Inferior parietal cortex (tissue), 1 donor: ENCODE measurements around the gene WNK1.
A peak's percentile ranks its signal among the peaks of the same experiment; 100 is the strongest.
"Not testable (repeated sequence)": the region's sequence is repeated elsewhere in the genome, so short reads cannot be mapped to it uniquely, and the experiment has no call there.

ENCODE experiments used
- DNase-seq: peaks from one replicate; pipeline ENCODE4 v3.0.0-alpha.2; 2016; ENCODE audit errors: extremely low spot score

The WNK1 gene

DNA sequence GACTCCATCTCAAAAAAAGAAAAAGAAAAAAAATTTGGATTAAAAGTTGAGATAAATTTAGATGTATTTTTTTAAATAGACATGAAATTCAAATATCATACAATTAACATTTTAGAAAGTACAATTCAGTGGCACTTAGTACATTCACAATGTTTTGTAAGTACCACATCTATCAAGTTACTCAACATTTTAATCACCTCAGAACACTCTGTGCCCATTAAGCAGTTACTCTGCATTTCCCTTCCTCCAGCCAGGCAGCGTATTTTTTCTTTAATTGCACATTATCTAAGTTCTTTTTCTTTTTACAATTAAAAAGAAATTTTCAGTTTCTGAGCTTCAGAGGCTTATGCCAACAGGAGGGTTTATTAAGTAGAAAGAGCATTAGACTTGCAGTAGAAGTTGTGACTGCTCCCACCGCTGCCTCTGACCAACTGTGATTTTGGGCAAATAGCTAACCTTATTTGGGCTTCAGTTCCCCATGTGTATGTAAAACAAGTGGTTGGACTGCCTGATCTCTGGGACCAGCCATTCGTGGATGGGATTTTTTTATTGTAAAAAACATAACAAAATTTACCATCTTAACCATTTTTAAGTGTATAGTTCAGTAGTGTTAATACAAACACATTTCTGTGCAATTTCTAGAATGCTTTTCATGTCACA lies 65.7 kb downstream of the WNK1 start:
- no peak for DNase-seq

DNA sequence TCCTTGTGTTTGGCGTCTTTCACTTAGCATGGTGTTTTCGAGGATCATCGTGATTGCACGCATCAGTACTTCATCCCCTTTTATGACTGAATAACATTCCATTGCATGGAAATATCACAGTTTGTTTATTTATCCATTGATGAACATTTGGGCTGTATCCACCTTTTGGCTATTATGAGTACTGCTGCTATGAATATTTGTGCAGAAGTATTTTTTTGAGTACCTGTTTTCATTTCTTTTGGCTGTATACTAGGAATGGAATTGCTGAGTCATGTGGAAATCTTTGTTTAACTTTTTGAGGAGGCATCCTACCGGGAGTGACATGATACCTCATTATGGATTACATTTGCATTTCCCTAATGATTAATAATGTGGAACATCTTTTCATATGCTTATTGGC lies 66.4 kb downstream of the WNK1 start:
- no peak for DNase-seq

DNA sequence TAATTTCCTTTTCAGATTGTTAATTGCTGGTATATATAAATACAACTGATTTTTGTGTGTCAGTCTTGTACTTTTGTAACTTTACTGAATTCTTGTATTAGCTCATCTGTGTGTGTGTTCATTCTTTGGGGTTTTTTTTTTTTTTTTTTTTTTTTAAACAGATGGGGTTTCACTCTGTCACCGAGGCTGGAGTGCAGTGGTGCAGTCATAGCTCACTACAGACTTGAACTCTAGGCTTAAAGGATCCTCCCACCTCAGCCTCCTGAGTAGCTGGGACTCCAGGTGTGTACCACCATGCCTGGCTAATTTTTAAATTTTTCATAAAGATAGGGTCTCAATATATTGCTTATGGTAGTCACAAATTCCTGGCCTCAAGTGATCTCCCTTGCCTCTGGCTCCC lies 68.0 kb downstream of the WNK1 start:
- DNase-seq = no peak

DNA sequence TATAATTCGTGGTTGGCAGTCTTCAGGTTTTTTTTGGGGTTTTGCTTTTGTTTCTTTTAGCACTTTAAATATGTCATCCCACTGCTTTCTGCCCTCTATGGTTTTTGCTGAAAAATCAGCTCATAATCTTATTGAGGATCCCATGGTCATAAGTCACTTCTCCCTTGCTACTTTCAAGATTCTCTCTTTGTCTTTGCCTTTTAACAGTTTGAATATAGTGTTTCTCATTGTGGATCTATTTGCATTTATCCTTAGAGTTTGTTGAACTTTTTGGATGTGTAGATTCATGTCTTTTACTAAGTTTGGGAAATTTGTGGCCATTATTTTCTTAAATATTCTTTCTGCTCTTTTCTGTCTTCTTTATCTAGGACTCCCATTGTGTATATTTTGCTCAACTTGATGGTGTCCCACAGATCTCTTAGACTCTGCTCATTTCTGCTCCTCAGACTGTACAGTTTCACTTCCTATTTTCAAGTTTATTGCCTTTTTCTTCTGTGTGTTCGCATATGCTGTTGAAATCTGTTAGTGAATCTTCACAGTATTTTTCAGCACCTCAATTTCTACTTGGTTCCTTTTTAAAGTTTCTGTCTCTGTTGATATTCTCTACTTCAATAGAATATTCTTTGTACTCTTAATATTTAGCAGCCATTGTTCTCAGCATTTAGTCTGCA lies 70.8 kb downstream of the WNK1 start:
- no peak for DNase-seq

DNA sequence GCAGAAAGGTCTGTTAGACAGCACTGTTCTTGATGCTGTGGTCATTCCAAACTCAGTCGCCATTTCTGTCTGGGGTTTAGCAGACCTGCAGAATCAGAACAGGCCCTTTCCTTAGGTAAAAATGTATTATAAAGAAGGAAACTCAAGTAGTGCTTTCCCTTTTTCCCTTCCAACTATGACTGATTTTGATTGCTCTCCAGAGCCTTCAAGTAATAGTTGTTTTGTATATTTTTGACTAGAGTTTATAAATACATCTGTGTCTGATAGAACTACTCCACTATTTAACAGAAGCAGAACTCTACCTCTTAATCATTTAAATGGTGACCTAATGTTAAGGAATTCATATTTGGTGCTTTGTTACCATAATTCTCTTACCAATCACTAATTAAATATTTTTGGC lies 74.0 kb downstream of the WNK1 start:
- DNase-seq = no peak

DNA sequence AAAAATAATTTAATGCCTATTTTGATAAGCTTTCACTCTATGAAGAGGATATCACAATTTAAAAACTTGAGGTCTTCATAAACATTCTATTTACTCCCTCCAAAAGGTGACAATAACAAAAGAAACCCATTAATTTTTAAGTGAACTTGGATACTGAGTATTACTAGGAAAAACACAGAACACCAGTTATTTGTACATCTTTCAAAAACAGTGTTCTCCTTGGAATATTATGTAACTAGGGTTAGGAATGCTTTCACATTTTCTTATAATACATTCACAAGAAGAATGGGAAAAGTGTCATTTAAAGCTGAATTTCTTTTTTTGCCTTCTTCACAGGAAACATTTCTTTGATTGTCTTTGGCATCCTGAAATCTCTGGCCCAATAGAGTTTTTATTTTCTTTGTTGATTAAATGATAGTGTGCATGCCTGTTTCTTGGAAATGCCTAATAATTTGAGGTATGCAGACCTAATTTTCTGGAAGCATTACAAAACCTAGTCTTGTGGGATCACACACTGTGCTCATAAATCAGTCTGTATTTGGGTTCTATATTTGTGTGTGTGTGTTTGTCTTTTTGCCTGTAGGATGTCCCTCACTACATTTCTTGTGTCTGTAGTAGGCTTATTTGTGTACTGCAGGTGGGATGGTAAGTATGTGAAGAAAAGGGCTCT lies 76.5 kb downstream of the WNK1 start:
- no peak for DNase-seq

DNA sequence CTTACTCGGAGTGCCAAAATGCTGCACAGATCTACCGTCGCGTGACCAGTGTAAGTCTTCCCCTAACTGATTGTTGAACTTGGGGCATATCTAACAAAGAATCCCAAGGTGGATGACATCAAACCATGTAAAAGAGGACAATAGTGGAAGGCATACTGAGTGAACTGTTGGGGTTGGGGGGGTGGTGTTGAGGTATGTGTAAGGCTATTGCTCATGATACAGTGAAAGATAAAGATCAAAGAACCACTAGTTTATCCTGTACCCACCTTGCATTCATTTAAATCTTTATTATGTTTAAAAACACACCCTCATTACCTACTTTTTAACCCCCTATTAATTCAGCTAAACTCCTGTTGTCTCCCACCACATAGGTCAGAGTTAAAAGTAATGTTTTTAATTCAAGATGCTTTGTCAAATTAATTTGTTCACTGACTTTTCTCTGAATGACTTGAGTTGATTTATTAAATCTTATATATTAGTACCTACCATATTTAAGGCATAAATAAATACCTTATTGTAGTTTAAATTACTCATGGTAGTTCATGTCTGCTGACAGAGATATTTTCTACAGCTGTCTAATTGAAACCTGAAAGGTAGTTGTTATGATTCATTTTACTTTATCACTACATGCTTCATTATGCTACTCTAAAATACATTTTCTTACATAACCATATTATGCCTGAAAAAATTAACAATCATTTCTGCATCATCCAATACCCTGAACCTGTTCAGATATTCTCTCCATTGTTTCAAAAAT lies 77.9 kb downstream of the WNK1 start:
- no peak for DNase-seq

DNA sequence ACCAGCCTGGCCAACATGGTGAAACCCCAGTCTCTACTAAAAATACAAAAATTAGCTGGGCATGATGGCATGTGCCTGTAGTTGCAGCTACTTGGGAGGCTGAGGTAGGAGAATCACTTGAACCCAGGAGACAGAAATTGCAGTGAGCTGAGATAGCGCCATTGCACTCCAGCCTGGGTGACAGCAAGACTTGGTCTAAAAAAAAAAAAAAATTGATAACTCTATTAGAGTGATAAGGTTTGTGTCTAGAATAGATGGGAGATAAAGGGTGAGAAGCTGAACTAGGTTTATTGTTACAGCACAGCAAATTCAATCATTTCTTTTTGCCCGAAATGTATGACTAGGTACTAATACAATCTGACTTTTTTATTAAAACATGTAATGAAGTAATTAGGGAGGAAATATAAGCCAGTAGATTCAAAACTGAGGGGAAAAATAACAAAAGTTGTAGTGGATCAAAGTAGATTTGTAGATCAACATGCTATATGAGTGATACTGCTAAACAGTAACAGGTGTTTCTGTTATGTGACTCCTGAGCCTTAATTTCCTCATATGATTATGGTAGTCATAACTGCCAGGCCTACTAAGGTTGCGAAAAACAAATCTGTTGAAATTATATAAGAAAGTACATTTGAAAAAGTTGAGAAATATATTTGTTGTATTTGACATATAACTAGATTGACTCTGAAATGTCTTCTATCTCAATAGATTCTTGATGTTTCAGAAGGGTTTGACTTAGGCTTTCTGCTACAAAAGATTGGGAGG lies 83.6 kb downstream of the WNK1 start:
- DNase-seq = no peak

DNA sequence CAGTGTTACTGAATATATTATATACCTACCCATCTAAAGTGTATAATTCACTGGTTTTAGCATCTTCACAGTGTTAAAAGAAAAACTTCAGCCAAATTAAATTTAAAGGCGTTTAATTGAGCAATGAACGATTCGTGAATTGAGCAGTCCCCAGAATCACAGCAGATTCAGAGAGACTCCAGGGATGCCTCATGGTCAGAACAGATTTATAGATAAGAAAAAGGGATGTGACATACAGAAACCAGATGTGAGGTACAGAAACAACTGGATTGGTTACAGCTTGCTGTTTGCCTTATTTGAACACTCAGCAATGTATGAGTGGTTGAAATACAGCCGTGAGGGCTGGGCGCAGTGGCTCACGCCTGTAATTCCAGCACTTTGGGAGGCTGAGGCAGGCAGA lies 84.6 kb downstream of the WNK1 start:
- no peak for DNase-seq

DNA sequence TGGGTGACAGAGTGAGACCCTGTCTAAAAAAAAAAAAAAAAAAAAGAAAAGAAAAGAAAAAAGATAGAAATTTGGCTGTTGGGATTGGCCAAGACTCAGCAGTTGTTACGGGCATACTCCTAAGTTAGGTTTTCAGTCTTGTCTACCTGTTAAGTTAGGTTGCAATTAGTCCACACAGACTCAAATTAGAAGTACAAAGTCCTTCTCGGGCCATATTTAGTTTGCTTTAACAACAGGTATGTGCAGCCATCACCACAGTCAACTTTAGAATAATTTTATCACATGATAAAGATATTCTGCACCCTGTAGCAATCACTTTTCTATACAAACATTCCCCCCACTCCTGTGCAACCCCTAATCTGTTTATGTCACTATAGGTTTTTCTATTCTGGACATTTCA lies 85.2 kb downstream of the WNK1 start:
- no peak for DNase-seq

DNA sequence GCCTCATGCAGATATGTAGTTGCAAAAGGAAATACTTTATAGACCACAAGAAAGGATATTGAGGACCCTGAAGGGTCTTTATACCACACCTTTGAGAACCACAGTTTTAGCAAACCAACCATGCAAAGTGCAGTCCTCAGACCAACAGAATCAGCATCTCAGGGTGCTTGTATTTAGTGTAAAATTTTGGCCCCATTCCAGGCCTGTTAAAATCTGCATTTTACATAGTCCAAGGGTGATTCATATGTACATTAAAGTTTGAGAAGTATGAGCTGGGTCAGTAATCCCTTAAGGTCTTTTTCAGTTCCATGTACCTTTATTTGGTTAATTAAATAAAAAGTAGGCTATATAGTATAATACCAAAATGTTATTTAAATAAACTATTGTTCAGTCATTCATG lies 91.2 kb downstream of the WNK1 start:
- no peak for DNase-seq

DNA sequence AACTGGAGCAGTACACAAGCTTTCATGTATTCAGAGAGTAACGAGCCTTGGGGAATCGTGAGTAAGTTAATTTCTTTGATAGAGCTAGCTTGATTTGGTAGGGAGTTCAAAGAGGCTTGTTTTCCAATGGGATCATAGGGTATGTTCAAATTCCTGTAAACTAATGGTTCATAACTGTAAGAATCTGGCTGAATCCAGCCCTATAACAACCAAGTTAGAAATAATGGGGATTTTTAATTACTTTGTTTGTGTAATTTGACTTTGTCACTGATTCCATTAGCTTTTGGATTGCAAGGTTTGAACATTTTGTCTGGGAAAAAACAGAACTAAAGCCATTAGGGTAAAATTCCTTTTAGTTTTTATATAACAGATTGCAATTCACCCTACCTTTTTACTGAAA lies 94.0 kb downstream of the WNK1 start:
- DNase-seq = no peak

DNA sequence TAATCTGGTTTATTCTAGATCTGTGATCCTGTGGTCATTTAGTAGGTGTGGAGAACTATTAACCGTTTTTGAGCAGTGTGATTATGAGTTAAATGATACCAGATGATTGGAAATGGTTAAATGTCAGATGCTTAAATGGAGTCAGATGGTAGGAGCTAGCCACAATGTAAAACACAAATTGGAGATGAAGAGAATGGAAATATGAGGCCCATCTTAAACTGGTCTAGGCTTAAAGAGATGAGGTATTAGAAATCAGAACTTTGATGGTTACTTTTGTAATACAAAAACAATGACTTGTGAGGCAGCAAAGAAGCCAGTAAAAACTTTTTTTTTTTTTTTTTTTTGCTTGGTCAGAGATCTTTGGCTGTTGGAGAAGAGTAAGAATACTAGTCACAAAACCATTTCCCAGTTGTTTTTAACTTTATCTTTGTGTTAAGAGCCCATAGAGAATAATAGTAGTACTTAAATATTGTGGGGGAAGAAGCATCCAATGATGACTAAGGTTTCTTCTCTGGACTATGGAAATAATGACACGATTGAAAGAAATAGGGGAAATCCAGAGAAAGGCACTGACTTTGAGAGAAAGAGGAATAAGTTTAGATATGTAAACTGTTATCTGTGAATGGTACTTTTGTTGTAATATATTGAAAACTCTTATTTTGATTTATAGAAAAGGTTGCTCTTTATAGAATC lies 95.9 kb downstream of the WNK1 start:
- DNase-seq = no peak

DNA sequence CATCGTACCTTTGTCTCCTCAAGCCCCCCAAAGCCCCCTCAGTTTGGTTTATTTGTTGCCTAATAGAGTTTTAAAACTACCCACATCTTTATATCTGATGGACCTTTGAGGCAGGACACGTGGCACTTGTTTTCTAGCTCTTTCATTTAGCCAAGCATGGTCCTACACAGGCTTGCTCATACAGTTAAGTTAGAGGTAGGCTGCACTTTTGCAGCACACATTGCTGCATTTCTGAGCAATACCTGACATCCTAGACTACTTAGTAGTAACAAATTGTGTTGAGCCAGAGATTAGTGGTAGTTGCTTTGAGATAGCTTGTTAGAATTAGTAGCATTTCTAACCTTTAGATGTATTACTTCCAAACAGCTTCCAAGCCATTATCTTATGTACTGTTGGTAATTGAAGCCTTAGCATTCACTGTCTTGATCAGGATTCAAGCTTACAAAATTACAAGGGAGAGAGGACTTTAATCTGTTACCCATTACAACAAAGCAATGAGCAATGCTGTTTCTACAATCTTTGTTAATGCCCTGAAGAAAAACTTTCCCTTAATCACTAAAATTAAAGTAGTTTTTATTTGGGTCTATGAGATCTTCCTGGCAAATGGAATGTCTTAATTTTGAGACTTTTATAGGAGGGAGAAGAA lies 96.6 kb downstream of the WNK1 start:
- DNase-seq = no peak

DNA sequence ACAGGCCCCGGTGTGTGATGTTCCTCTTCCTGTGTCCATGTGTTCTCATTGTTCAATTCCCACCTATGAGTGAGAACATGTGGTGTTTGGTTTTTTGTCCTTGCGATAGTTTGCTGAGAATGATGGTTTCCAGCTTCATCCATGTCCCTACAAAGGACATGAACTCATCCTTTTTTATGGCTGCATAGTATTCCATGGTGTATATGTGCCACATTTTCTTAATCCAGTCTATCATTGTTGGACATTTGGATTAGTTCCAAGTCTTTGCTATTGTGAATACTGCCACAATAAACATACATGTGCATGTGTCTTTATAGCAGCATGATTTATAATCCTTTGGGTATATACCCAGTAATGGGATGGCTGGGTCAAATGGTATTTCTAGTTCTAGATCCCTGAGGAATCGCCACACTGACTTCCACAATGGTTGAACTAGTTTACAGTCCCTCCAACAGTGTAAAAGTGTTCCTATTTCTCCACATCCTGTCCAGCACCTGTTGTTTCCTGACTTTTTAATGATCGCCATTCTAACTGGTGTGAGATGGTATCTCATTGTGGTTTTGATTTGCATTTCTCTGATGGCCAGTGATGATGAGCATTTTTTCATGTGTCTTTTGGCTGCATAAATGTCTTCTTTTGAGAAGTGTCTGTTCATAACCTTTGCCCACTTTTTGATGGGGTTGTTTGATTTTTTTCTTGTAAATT lies 97.5 kb downstream of the WNK1 start:
- DNase-seq = not testable (repeated sequence)

DNA sequence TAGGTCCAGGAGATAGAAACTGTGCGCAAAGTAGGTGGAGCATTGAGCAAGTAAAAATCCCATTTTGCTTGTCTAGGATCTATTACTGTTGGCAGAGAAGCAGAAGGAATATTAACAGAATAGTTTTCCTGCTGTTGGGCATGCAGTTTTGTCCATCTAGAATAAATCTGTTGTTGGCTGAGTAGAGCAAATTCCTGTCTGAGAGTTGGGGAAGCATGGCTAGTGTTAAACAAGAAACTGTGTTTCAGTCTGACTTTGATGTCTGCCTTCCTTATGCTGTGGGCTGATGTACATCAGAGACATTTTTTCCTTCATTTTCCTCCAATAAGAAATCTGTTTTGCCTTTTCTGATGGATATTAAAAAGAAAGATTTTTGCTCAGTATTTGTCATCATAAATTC lies 99.0 kb downstream of the WNK1 start:
- no peak for DNase-seq

DNA sequence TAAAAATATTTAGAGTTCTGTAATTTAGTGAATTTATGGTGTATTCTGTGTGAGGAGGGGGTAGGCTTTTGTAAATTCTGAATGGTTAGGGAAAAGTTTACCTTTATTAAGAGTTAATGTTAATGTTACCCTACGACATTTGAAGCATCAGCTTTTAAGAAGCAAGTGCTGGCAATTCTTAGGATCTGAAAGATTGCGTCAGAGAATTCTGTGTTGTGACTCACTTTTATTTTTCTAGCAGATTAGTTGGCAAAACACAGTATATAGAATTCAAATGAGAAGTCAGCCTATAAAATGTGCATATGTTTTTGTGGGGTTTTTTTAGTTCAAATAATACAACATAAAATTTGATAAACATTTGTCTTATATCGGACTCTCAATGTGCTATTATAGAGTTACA lies 99.5 kb downstream of the WNK1 start:
- no peak for DNase-seq

DNA sequence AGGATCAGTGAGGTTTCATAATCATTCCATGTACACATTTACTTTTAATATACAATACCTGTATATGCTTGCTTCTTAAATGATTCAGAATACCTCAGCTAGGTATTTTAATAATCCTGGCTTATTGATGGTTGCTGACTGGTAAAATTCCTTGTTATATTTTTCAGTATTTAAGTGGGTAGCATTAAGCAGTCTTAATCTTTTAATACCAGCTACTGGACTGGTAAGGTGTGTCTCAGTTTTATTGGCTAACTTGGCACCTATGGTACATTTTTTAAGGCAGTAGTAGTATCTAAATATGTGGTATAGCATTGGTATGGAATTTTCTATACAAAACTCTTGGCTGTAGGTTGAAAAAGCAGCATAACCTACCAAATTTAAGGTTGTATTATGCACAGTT lies 100.5 kb downstream of the WNK1 start:
- DNase-seq = no peak

DNA sequence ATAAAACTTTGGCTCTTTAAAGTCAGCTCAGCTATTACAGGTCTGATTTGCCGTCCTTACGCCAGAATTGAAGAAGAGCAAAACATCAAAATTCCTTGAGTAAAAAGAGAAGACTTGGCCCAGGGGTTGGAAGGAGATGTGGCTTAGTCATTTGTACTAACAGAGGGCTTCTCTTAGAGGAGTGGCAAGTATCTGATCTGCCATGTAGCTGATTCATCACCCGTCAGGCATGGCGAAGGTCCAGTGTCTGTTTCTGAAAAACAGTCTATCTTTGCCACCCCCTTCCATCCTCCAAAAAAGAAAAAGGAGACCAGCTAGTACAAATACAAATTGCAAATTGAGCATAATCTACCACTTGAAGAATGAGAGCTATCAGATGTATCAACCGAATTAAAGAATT lies 105.2 kb downstream of the WNK1 start:
- DNase-seq = peak; percentile 39

DNA sequence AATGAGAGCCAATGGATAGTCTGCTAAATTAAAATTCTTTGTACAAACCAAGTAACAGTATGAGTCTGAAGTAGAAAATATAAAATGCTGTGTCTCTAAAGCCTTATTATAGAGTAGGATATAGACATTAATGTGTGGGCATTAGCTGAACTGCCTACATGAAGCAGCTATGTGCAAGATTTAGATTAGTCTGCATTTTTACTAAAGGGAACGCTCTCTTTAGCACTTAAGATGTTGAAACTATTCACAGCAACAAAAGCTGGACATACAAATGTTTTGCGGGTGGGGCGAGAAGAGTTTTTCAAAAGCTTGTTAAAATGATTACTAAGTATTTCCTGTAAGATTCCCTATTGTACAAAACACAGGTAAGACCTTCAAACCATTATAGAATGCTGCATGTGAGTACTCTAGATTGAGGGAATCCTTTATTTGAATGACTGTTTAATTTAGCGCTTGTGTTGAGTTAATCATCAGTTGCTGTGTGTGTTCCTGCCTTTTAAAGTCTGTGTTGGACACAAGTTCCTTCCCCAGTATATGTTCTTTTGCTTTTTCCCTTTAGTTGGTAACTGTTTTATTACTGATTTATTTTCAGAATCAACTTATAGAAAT lies 110.0 kb downstream of the WNK1 start:
- no peak for DNase-seq
